Kidney capillary endothelial cell (primary cell): ENCODE measurements around the gene IL1RN.
A peak's percentile ranks its signal among the peaks of the same experiment; 100 is the strongest.

Experiments
- DNase-seq: peaks from one replicate; pipeline ENCODE4 v3.0.0-alpha.2; 2018; ENCODE audit warnings: low spot score

IL1RN gene

DNA sequence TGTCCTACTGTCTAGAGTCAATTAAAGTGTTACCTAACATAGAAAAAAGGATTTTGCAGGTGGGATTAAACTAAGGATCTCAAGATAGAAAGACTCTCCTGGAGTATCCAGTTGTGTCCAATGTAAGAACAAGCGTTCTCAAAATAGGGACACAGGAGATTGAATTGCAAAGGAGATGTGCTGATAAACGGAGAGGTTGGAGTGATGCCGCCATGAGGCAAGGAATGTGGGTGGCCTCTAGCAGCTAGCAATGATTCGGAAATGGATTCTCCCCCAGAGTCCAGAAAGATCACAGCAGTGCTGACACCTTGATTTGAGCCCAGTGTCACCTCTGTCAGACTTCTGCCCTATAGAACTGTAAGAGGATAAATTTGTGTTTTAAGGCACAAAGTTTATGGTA, 24.1 kb upstream of the IL1RN start:
- DNase-seq = no peak

DNA sequence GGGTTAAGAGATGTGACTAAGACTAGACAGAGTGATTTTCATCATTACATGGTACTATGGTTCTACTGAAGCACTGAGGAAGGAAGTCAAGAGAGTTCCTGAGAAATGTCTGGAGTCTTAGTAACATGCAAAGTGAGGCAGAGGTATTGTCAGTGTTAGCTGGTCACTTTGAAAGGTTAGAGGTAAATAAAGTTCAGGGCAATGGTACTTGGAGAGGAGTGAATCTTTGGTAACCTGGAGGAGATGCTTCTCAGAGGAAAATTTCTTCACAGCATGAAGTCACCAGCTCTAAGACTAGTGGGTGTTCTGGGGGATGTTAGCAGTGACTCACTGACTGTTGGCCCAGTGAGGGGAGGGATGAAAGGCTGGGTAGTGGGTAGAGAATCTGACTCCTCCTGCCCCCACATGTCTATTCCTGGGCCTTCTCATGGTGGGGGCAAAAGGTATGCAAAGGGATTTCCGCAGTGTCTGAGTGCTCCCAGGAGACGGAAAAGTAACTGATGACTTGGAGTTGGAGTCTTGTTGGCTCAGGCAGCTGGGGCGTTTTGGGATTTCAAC, 23.3 kb upstream of the IL1RN start:
- no peak for DNase-seq

DNA sequence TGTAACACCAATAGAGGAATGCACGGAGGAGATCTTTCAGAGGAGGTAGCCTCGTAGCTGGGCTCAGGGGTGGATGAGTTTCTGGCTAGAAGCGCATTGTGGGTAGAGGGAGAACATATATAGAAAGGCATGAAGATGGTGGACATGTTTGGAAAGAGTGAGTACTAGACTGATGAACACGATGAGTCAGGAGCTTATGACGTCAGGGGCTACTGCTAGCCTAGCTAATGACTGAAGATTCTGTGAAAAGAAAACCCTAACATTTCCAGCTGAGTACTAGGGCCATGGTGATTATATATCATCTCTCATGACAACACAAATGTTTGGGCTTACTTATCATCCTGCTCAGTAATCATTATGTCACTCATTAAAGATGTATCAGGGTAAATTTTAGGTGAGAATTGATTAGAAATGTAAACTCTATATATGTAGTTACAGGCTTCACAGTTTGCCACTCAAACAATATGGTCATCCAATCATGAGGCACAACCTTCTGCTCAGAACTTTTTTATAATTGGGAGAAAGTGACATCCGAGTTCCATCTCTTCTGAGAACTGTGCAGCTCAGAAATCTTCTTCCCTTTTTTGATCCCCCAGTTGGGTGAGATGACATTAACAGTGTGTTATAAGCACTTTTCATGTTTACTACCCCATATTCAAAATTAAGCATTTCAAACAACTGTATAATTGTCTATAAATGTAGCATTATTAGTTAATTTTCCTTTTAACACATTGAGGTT, 22.2 kb upstream of the IL1RN start:
- no peak for DNase-seq

DNA sequence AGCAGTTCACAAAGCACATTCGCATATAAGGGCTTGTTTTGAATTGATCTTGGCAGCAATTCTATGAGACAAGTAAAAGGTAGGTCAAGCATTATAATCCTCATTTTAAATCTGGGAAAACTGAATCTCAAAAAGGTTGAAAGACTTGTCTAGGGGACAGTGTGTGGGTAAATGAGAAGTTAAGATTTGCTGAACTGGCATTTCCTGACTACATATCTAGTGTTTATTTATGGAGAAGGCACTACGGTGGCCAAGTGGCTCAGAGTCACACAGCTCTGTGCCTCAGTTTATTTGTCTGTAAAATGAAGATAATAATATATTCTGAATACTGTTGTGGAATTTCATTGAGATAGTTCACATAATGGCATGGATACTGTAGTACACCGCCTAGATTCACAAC, 16.3 kb upstream of the IL1RN start:
- no peak for DNase-seq

DNA sequence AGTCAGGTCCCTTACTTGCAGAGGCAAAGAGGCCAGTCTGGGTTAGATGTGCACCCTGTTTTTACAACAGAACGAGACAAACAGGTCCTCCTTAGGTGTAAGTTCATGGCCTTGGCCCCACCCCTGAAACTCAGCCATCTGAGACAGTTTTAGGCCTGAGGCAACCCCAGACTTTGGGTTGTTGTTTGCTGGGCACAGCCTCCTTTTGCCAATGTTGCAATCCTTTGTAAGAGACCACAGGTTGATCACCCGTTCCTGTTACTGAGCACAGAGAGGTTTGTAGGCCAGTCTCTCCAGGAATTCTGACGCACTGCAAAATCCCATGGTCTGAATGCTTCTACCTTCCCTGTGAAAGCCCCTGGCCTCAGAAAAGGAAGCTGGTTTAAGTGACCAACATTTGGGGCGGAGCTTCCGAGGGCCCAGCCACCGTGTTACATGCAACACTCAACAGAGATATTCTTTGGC, 15.5 kb upstream of the IL1RN start:
- no peak for DNase-seq

DNA sequence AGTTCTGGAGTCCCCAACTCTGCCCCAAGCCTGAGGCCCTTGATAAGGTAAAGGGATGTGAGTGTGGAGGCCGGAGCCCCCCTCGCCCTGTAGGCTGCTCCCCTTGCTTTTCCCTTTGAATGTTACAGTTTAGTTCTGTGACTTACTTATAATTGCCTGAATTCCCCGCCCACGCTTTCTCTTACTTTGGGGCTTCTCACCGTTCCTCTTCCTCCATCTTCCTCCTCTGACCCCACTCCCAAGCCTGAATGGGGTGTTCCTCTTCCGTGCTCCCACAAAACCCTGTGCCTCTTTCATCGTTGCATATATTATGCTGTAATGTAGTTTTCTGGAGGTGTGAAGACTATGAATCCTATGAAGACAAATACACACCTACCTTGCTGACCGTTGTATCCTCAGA, 15.0 kb upstream of the IL1RN start:
- DNase-seq = no peak

DNA sequence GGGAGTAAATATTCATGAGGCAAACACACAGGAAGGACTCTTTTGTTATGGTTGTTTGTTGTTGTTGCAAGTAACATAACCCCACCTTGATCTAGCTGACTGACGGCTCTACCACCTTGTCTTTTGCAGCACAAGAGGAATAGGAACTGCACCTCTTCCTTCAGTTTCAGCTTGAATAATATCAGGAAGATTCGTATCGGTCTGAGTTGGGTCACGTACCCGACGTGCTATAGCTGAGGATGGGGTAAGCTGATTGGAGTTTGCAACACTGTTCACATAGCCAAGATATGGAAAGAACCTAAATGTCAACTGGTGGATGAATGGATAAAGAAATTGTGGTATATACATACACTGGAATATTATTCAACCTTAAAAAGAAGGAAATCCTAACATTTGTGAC, 14.5 kb upstream of the IL1RN start:
- no peak for DNase-seq

DNA sequence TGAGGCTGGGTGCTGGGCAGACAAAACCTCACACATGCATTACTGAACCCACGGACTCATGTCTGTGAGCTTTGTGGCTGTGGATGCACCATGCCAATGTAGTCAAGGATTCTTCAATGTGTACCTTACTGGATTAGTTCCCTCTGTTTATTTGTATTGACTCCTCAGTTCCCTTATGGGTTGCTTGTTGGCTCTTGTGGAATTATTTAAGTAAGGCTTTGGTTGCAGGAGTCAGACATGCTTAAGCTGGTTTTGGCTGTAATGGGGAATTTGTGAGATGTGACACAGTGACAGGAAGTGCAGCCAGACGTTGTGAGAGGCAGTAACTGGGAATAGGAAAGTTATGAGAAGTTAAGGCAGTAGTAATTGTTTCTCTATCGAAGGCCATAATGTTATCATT, 13.6 kb upstream of the IL1RN start:
- DNase-seq = no peak

DNA sequence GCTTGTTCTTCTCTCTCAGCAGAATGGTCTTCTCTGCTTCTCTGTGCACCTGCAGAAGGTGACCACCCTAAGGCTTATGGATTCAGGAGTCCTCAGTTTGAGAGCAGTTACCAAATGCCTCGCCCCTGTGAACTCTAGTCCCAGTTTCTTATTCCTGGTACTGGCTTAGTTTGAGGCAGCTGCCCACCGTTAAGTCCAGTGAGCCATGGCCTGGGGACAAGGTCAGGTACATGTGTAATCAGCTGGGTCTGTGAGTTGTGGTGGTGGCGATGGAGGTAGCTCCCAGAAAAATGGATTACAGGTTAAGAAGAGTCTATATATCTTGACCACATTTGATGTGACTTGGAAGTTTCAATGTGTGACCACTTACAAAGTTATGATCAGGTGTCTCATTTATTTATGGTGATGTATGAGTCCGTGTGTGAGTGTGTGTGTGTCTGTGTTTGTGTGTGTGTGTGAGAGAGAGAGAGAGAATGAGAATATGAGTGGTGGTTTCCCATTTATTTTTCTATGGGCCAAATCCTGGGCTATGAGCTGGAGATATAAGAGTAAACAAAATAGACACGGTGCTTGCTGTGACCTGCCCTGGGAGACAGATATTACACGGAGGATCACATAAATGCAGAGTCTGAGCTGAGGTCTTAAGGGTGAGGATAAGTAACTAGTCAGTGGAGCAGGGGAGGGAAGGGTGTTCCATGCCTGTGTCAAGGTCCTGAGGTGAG, 13.0 kb upstream of the IL1RN start:
- DNase-seq = no peak

DNA sequence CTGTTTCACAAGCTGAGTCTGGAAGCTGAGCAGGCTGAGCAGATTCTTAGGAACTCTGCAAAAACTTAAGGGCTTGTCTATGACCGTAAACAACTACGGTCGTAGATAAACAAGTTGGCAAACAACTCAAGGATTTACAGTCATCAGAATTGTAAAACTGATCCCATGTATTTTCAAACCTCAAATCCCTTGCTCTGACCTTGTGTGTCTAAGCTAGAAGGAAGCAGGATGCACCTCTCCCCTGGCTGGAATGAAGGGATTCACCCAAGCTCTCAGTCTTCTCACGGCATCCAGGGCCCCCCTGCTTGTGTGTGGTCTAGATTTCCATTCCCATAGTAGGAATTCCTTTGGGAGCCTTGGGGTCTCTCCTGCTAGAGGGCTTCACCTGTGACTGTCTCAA, 12.4 kb upstream of the IL1RN start:
- DNase-seq = no peak

DNA sequence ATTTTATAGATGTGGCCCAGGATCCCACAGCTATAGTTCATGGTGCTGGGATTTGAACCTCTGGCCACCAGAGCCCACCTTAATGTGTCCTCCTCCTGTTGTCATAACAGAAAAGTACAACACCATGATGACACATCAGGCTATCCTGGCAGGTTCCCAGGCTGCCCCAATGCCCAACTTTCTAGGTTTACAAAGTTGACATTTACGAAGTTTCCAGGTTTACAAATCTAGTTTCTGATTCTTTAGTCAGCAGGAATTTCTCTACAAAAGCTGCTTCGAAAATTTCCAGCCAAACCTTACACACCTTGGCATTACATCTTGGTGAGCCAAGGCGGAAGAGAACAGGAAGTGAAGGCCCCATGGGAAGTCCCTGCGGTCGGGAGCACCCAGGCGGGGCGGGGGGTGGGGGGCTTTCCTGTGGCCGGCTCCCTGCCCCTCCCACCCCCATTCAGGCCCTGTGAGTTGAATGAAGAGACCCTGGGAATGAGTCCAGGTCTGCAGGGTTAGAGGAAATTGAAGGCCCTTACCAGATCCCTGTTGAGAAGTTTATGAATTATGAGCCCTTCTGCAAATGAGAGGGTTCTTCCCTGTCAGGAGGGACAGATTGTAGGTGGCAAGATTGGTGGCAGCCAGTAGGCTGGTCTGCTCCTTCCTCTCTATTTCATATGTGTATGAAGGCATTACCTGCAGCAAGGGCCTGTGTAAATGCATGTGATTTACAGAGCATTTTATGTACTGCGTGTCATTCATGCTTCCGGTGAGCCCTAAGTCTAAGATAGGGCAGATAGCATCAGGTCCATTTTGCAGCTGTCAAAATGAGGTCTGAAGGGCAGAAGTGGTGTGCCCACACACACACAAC, 11.1 kb upstream of the IL1RN start:
- no peak for DNase-seq

DNA sequence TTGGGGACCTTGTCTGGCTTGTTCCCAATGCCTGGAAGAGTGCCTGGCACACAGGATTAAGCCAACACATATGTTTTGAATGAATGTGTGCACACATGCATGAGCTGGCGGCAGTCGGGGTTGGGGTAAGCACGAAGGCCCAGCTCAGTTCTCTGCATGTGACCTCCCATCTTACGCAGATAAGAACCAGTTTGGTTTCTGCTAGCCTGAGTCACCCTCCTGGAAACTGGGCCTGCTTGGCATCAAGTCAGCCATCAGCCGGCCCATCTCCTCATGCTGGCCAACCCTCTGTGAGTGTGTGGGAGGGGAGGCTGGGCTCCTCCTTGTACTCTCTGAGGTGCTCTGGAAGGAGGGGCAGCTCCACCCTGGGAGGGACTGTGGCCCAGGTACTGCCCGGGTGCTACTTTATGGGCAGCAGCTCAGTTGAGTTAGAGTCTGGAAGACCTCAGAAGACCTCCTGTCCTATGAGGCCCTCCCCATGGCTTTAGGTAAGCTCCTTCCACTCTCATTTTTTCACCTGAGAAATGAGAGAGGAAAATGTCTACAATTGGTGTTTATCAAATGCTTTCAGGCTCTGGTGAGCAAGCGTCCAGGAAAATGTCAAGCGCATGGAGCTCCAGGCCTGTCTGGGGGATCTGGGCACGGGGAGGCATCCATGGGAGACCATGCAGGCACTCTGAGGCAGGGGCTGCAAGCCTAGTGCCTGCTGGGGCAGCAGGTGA, 9.7 kb upstream of the IL1RN start:
- no peak for DNase-seq

DNA sequence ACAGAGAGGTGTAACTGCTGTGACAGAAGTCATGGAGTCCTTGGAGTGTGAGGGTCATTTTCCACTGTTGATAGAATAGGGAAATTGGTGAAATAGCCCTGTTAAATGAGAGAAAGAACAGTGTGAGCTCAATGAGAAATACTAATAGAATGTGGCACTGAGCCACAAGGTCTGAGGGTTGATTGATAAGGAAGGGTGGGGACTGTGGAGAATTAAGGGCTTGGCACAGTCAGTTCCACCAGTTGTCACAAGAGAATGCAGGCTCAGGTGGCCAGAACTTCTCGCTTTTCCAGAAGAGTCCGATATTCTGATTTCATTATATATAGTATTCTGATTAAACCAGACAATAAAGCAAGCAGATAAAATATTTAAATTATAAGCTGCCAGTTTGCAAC, 9.1 kb upstream of the IL1RN start:
- DNase-seq = no peak

DNA sequence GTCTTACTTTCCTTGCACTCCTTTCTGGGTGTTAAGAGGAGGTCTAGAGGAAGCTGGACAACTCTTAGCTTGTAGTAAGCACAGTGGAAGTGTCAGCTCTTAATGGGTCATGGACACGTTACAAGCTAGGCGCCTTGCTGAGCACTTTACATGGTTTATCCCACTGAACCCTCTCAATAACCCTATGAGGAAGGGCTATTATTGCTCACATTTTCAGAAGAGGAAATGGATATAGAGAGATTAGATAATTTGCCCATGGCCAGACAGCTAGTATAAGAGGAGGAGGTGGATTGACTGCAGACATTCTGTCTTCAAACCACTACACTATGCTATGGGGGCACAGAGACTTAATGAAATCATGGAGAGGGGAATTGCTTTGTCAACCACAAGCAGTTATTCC, 8.3 kb upstream of the IL1RN start:
- no peak for DNase-seq

DNA sequence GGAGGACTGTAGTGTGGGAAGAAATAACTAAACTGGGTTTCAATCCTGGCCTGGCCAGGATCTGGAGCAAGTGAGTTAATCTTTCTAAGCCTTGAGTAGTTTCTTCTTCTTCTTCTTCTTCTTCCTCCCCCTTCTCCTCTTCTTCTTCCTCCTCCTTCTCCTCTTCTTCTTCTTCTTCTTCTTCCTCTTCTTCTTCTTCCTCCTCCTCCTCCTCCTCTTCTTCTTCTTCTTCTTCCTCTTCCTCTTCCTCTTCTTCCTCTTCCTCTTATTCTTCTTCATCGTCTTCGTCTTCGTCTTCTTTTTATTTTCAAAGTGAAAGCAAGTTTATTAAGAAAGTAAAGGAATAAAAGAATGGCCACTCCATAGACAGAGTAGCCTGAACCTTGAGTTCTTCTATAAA, 6.5 kb upstream of the IL1RN start:
- DNase-seq = no peak

DNA sequence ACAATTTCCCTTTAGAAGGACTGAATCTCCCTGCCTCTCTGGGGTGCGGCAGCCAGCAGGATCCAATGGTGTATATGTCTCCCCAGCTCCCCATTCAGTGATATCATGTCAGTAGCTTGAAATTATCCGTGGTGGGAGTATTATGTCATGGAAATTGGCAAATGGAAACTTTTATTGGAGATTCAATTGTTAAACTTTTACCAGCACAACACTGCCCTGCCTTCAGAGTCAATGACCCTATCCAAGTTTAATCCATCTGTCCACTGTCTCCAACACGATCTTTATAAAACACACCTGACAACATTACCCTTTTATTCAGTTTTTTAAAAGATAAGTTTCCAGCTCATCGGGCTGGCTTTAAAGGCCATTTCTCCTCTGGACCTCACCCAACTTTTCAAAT, 5.0 kb upstream of the IL1RN start:
- no peak for DNase-seq

DNA sequence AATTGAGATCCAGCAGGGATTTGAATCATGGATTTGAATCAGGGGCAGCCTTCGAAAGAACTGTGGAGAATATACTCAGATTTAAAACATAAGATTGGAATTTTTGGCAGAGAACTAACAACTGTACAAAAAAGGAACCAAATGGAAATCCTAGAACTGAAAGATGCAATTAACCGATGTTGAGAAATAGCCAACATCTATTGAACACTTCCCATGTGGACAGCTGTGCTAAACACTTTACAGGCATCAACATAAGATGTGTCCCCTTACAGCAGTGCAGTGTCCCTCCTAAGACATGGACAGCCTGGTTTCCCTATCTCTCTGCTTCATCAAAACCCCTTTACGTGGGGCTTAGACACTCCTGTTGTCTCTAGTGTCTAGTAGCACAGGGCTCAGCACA, 3.7 kb upstream of the IL1RN start:
- DNase-seq = no peak

DNA sequence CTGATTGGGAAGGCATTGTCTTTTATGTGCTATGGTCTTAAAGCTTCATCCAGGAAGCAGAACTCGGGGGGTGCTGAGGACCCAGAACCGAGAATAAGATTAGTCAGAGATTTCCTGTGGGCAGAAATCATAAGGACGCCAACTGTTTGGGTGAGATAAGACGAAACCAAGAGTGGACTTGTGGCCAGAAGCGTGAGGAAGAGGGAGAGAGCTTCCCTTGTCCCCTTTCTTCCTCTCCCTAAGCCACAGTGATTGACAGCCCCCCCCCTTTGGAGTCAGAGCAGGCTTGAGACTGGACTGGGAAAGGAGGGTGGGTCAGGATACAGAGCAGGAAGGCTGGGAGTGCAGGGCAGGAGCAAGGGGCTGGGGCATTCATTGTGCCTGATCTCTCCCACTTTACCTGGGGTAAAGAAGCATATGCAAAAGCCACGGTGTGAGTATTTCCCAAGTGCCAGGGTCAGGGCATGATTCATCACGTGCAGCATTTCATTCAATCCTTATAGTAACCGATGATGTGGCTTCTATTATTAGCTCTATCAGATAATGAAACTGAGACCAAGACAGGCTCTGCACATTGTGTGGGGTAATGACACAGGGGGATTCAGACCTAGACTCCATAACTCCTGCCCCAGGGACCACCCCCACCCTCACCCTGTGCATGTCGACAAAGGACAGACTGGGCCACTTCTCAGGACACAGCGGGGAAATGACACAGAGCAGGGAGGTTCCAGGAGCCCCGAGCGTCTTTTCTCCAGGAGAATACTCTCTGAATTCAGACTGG, 3.0 kb upstream of the IL1RN start:
- DNase-seq = peak; percentile 69

DNA sequence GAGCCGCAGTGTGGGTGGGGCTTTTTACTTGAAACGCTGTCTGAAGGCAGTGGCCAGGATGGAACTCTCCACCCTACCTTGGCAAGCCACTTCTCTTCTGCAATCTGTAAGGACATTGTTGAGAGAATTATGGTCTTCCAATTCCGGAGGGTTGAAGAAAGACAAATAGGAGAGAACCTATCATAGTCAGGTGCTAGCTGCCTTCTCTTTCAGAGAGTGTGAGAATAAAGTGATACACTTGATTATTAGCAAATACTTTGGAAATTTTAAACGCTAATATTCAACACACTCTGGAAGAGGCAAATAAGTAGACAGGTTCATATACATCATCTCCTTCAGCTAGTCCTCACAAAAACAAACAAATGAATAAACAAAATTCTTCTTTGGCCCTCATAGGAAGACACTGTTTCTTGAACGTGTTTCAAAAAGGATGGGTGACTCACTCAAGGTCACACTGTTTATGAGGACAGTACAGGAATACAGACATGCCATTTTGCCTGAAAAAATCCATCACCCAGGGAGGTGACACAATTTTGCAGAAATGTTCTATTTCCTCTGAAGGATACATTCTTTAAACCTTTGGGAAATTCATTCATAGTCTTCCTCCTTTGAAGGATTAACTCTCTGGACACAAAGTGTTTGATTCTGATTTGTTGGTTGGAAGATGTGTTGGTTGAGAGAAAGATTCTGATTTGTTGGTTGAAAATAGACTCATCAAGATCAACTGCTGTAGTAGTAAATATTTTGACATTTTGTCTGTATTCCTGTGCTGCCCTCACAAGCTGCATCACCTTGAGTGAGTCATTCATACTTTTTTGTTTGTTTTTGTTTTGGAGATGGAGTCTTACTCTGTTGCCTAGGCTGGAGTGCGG, 2.2 kb upstream of the IL1RN start:
- peak; percentile 69 for DNase-seq
